ENCODE data around the gene PRSS8. TPM values are rescaled to one million over a fixed set of nuclear protein-coding genes. Genes with fewer than 3 reads are reported as not detected.
A peak's percentile ranks its signal among the peaks of the same experiment; 100 is the strongest.
"Not testable (repeated sequence)": the region's sequence is repeated elsewhere in the genome, so short reads cannot be mapped to it uniquely, and the experiment has no call there.

The PRSS8 gene
- total and polyA plus RNA-seq, 5 experiments from 2014 or later = not detected

DNA sequence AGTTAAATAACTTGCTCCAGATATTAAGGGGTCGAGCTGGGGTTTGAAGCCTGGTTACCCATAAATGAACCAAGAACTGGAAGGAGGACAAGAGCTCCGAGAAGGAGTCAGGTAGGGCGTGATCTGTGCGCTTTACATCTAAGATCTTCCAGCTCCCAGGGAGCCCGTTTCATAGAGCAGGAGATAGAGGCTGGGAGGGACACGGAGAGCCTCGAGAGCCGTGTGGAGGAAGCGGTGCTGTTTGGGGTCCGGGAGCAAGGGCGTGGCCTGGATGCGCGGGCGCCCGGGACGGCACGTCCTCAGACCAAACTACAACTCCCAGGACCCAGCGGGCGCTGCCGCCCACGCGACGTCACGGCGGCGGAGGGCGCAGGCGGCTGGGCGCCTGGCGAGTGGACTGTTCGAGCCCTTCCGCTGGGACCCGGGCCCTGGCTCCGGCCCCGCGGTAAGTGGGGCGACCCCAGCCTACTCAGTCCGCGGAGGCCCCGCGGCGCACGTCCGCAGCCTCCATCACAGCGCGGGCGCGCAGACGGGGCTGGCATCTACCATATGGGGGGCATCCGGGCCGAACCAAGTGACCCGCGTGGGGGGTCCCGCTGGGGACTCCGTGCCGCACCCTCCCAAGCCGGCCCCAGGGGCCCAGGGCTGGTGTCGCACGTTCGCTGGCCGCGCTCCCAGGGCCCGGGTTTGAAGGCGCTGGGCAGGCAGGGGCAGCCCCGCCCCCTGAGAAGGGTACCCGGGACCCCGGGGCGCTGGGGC lies 27.3 kb downstream of the PRSS8 start, which contains the start of gene BCKDK:
BCKDK (plus strand) TSS at position 352 of the 759 bp plus-strand sequence. CDS start 838 bp downstream, outside the sequence.
- no peaks in the 10 kb centered on the region for H3K9me3 Mint-ChIP-seq
- POLR2A ChIA-PET = interaction anchor here (0.6 to 6.0 kb wide), 3 partner anchors 9 to 114 kb away, joined by 4 to 28 read pairs (median 7); partner anchors contain the start of genes FUS and KAT8
- peaks cover 0 to 21% (median 2%) of the 10 kb centered on the region in 3 donors for H3K36me3 Mint-ChIP-seq
- ATAC-seq (peak; percentile 76 to 78), DNase-seq (peak in 9 of 10 donors; percentile 31 to 58 (median 53))
- peaks cover 8 to 23% (median 20%) of the 10 kb centered on the region in 4 donors for H3K4me1 Mint-ChIP-seq
- no peaks in the 10 kb centered on the region for H3K27me3 Mint-ChIP-seq
- peak within 1 kb of the TSS; percentile 77 to 89 (median 85) for H3K4me3 Mint-ChIP-seq
- H3K27ac Mint-ChIP-seq = peak within 1 kb of the TSS; percentile 55 to 93 (median 86)

DNA sequence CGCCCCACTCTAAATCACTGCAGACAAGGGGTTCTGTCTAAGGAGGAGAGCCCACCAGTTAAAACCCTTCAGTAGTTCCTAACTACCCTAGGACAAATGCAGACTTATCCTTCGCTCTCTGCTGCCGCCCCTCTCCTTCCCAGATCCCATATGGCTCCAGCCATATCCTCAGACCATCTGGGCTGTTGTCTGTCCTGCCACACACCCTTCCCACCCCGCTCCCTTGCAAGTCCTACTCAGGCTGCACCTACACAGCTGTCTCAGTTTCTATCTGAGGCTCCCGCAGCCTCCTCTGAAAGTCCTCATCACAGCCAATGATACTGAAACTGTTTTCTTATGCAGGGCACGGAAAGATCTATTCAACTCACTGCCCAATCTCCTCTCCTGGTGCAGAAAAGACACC lies 28.1 kb downstream of the PRSS8 start:
- H3K4me3 Mint-ChIP-seq = peak overlapping the region; percentile 77 to 89 (median 85)
- no peaks in the 10 kb centered on the region for H3K9me3 Mint-ChIP-seq
- H3K4me1 Mint-ChIP-seq = peaks cover 8 to 23% (median 20%) of the 10 kb centered on the region in 4 donors
- POLR2A ChIA-PET = interaction anchor here (0.6 to 6.0 kb wide), 3 partner anchors 10 to 113 kb away, joined by 4 to 28 read pairs (median 7); partner anchors contain the start of genes FUS and KAT8
- H3K36me3 Mint-ChIP-seq = peaks cover 0 to 20% (median 2%) of the 10 kb centered on the region in 3 donors
- H3K27me3 Mint-ChIP-seq = no peaks in the 10 kb centered on the region
- DNase-seq (no peak), ATAC-seq (no peak)
- peak overlapping the region; percentile 55 to 93 (median 86) for H3K27ac Mint-ChIP-seq

DNA sequence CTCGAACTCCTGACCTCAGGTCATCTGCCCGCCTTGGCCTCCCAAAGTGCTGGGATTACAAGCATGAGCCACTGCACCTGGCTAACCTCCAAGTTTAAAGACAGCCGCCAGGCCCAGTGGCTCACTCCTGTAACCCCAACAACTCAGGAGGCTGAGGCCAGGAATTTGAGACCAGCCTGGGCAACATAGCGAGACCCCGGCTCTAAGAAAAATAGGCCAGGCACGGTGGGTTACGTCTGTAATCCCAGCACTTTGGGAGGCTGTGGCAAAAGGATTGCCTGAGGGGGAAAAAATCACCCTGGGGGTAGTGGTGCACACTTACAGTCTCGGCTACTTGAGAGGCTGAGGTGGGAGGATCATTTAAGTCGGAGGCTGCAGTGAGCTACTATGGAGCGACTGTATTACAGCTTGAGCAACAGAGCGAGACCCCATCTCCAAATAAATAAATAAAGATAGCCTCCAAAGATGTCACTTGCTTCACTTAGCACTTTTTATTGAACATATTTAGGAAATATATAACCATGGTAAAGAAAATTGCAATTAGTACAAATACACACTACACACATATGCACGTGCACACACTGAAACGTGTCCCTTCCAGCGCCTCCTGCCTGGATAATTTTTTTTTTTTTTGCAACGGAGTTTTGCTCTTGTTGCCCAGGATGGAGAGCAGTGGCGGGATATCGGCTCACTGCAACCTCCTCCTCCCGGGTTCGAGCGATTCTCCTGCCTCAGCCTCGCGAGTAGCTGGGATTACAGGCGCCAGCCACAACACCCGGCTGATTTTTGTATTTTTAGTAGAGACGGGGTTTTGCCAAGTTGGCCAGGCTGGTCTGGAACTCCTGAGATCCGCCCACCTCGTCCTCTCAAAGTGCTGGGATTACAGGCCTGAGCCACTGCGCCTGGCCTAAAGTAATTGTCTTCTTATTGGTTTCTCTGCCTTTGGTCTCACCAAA lies 28.7 kb downstream of the PRSS8 start:
- DNase-seq (no peak), ATAC-seq (no peak)
- POLR2A ChIA-PET = interaction anchor here (0.6 to 6.0 kb wide), 2 partner anchors 38 to 73 kb away, joined by 3 to 28 read pairs; partner anchors contain the start of gene FUS
- no peaks in the 10 kb centered on the region for H3K27me3 Mint-ChIP-seq
- H3K4me1 Mint-ChIP-seq = peaks cover 8 to 23% (median 20%) of the 10 kb centered on the region in 4 donors
- H3K36me3 Mint-ChIP-seq = peaks cover 0 to 15% (median 2%) of the 10 kb centered on the region in 3 donors
- no peaks in the 10 kb centered on the region for H3K9me3 Mint-ChIP-seq
- H3K27ac Mint-ChIP-seq = peak overlapping the region in 2 of 10 donors; percentile 52 to 93
- H3K4me3 Mint-ChIP-seq = peak overlapping the region in 8 of 10 donors; percentile 82 to 89 (median 87)

DNA sequence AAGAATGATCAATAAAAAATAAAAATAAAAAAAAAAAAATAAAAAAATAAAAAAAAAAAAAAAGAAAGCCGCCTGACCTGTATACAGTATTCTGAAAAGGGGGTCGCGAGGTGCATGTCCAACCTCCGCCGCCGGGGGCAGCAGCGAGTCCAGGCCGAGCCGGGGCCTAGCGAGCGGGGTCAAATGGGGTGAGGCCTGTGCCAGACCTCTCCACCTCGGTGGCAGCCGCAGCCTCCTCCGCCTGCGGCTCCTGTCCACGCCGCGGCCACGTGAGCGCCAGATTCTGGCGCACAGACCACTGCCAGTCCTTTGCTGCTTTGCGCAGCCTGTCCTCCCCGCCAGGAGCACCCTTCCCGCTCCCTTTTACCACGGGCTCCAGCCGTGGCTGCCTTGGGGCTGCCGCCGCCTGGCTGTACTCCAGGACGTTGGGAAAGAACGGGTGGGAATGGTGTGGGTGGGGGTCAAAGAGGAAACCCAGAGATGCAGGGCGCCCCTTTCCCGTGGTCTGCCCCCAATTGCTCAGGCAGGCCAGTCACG lies 29.8 kb downstream of the PRSS8 start:
- POLR2A ChIA-PET = no interaction called here
- peak; percentile 73 to 85 (median 80) for DNase-seq
- Mint-ChIP-seq H3K27ac (peak overlapping the region in 6 of 10 donors; percentile 43 to 72 (median 58)), H3K4me3 (peak overlapping the region in 8 of 10 donors; percentile 33 to 69 (median 50)), H3K36me3 (peaks cover 0 to 9% (median 2%) of the 10 kb centered on the region in 3 donors), H3K27me3 (no peaks in the 10 kb centered on the region), H3K9me3 (no peaks in the 10 kb centered on the region), H3K4me1 (peaks cover 8 to 23% (median 20%) of the 10 kb centered on the region in 4 donors)
- ATAC-seq = peak; percentile 74 to 84

DNA sequence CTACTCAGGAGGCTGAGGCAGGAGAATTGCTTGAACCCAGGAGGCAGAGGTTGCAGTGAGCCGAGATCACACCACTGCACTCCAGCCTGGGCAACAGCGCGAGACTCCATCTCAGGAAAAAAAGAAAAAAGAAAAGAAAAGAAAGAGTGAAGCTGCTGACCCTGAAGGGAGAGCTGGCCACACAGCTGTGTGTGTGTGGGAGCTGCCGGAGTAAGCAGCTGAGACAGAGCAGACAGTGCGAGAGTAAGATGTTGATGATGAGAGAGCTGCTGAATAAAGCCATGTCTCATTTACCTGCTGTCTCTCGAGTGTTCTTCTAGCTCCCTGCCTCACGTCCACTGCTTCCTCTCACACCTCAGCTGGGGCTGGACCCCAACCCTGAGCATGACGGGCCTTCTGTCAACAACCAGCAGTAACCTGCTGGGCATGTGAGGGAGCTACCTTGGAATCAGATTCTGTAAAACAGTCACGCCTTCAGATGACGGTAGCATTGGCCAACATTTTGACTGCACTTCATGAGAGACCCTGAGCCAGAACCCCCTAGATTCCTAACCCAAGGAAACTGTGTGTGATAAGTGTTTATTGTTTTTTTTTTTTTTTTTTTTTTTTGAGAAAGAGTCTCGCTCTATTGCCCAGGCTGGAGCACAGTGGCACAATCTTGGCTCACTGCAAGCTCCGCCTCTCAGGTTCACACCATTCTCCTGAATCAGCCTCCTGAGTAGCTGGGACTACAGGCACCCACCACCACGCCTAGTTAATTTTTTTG lies 34.5 kb downstream of the PRSS8 start:
- POLR2A ChIA-PET = interaction anchor here (0.6 to 1.3 kb wide), 7 partner anchors 13 to 297 kb away, joined by 3 to 7 read pairs (median 3); partner anchors contain the start of genes KAT8, ZNF646 and ZNF668
- H3K4me1 Mint-ChIP-seq = peaks cover 2 to 11% (median 7%) of the 10 kb centered on the region in 4 donors
- DNase-seq, H3K4me3 Mint-ChIP-seq, ATAC-seq, H3K36me3 Mint-ChIP-seq, H3K27me3 Mint-ChIP-seq, H3K9me3 Mint-ChIP-seq: not testable (repeated sequence)
- H3K27ac Mint-ChIP-seq = peak overlapping the region in 1 of 10 donors; percentile 63

DNA sequence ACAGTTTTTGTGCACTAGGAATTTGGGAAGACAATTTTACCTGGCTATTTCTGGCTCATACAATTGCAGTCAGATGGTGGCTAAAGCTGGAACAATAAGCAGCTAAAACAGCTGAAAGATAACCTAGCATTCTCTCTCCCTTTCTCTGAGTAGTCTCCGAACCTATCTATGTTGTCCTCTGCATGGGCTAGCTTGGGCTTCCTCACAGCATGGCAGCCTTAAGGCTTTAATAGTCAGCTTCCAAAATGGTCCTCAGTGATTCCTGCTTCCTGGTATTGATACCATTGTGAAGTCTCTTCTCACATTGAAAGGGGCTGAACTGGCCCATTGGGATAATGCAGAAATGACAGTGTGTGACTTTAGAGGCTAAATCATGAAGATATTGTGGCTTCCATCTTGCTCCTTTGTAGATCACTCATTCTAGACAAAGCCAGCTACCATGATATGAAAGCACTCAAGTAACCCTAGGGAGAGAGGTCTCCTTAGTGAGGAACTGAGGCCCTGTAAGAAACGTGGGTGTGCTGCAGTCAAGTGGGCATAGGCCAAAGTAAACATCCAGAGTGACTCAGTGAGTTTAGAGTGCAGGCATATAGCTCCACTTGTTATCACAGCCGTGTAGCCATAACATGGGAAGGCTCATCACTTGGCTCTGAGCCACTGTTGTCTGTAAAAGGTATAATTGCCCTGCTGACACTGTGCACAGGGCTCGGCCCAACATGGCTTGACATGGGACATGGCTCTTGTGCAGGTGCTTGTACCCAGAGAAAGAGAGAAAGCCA lies 35.5 kb downstream of the PRSS8 start:
- Mint-ChIP-seq H3K27ac (no peak overlapping the region), H3K9me3 (peaks cover 0 to 3% (median 0%) of the 10 kb centered on the region in 9 donors), H3K4me1 (peaks cover 5 to 14% (median 10%) of the 10 kb centered on the region in 4 donors), H3K27me3 (no peaks in the 10 kb centered on the region), H3K4me3 (no peak overlapping the region), H3K36me3 (no peaks in the 10 kb centered on the region)
- no peak for ATAC-seq
- no peak for DNase-seq
- POLR2A ChIA-PET = interaction anchor here (1.2 to 1.3 kb wide), 2 partner anchors 80 to 115 kb away, joined by 4 to 5 read pairs; no protein-coding TSS in a partner anchor

DNA sequence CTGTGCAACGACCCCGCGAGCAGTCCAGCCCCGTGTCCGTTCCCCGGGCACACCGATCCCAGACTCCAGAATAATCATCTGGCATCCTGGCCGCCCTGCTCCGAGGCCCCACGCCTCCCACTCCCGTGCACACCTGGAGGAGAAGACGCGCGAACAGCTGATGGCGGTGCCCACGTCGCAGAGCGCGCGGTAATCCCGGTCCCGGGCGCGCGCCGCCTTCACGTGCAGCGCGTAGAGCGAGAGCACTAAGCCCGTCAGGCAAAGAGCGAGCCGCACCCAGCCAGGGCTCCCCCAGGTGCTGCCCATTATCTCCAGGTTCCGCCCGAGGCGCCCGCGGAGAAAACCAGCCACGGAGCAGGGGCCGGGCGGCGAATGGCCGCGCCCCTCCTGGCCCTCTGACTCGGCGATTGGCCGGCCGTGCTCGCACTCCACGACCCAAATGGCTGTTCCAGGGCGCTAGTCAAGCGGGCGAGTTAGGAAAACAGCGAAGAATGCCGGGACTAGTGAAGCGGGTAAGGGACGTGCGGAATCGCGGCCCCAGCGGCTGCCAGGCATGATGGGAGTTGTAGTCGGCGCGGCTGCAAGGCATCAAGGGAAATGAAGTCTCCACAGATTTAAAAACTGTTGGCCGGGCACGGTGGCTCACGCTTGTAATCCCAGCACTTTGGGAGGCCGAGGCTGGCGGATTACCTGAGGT lies 41.0 kb downstream of the PRSS8 start, which contains the start of gene VKORC1:
VKORC1 (minus strand) TSS at position 374 of the 697 bp plus-strand sequence; CDS start at position 306, 68 bp downstream.
- peak within 1 kb of the TSS; percentile 63 to 96 (median 92) for H3K27ac Mint-ChIP-seq
- H3K36me3 Mint-ChIP-seq = peaks cover 0 to 13% (median 2%) of the 10 kb centered on the region in 3 donors
- H3K27me3 Mint-ChIP-seq = no peaks in the 10 kb centered on the region
- H3K4me1 Mint-ChIP-seq = peaks cover 13 to 36% (median 32%) of the 10 kb centered on the region in 4 donors
- POLR2A ChIA-PET = interaction anchor here (0.6 to 4.8 kb wide), 8 partner anchors 21 to 237 kb away, joined by 3 to 26 read pairs (median 3); partner anchors contain the start of genes FUS, KAT8, ZNF646 and ZNF668
- peak within 1 kb of the TSS; percentile 89 to 98 (median 92) for H3K4me3 Mint-ChIP-seq
- DNase-seq (peak; percentile 68 to 89 (median 82)), ATAC-seq (peak; percentile 91 to 95)
- H3K9me3 Mint-ChIP-seq = no peaks in the 10 kb centered on the region

DNA sequence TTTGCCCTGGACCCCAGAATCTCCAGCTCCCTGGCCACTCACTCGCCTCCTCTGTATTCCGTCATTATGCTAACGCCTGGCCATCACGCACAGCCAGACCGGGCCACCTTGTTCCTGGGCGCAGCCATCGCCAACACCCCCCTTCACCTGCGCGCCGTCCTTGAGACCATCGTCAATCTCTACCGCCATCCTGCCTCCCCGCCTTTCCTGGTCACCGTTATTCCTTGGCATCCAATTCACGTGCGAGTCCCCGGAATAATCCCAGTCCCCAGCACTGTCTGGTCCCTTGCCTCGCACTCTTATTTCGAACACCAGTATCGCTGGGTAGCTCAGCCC lies 41.5 kb downstream of the PRSS8 start:
- peak overlapping the region; percentile 63 to 96 (median 92) for H3K27ac Mint-ChIP-seq
- peak overlapping the region; percentile 89 to 98 (median 92) for H3K4me3 Mint-ChIP-seq
- peaks cover 0 to 15% (median 2%) of the 10 kb centered on the region in 3 donors for H3K36me3 Mint-ChIP-seq
- no peak for DNase-seq
- peaks cover 13 to 36% (median 32%) of the 10 kb centered on the region in 4 donors for H3K4me1 Mint-ChIP-seq
- ATAC-seq = no peak
- no peaks in the 10 kb centered on the region for H3K9me3 Mint-ChIP-seq
- no peaks in the 10 kb centered on the region for H3K27me3 Mint-ChIP-seq
- POLR2A ChIA-PET = interaction anchor here (0.7 to 4.8 kb wide), 7 partner anchors 20 to 238 kb away, joined by 3 to 26 read pairs (median 3); partner anchors contain the start of genes FUS, KAT8, ZNF646 and ZNF668

DNA sequence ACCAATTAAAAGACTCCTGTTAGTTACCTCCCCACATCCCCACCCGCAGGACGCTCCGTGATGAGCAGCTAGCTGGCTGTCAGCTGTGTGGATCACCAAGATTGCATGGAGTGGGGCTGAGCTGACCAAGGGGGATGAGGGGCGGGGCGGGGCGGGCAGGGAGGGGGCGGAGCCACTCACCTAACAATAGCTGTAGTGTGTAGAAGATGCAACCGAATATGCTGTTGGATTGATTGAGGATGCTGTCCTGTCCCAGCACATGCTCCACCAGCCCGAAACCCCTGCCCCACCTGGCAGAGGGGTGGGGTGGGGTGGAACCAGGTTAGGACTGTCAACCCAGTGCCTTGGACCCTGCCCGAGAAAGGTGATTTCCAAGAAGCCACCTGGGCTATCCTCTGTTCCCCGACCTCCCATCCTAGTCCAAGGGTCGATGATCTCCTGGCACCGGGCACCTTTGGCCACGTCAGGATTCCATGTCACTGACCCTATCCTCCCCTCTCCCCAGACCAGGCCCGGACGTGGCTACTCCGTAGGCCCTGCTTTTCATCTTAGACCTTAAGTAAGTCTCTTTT lies 42.3 kb downstream of the PRSS8 start:
- POLR2A ChIA-PET = interaction anchor here (0.9 to 4.8 kb wide), 7 partner anchors 19 to 87 kb away, joined by 3 to 26 read pairs (median 5); partner anchors contain the start of genes FUS, KAT8, ZNF646 and ZNF668
- no peak for DNase-seq
- H3K27ac Mint-ChIP-seq = peak overlapping the region in 4 of 10 donors; percentile 11 to 76 (median 54)
- no peaks in the 10 kb centered on the region for H3K9me3 Mint-ChIP-seq
- H3K27me3 Mint-ChIP-seq = no peaks in the 10 kb centered on the region
- peak overlapping the region; percentile 41 to 92 (median 60) for H3K4me3 Mint-ChIP-seq
- H3K4me1 Mint-ChIP-seq = peaks cover 13 to 36% (median 32%) of the 10 kb centered on the region in 4 donors
- ATAC-seq = no peak
- H3K36me3 Mint-ChIP-seq = peaks cover 0 to 15% (median 2%) of the 10 kb centered on the region in 3 donors
